Fibroblast of skin of abdomen (primary cell): ENCODE results near the gene PID1.
A peak's percentile ranks its signal among the peaks of the same experiment; 100 is the strongest.

Experiments
- DNase-seq: peaks from one replicate; pipeline ENCODE4 v3.0.0-alpha.2; 2013

The PID1 gene

DNA sequence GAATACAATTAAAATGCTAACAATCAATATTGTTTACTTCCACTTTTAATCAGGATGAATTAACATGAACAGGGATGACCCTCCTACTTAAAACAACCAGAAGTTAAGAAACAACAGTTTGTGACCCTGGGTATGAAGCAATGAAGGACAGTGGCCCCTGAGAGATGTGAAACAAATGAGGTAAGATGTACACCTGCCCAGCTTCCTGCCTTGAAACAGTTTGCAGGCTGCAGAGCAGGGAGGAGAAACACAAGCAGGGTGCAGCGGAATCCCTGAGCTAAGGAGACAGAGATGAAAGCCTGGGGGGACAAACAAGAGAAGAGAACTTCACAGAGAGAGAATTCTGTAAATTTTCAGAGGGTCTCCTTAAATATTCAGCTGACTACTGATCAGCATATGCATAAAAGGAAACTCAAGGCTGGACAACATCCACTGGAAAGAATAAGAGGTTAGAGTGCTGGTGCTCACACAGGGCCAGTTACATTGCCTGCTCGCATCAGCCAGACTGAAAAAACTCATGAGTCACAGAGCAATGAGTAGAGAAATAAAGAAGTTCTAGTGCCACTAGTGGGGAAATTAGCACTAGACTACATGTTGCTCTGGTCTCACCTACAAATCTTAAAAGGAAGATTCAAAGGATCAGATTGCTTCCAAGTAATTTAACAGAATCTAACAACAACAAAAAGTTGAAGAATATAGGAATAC, 106.4 kb downstream of the PID1 start:
- DNase-seq: peak; percentile 1

- DNase-seq: no peak
Observed at GRCh38 chr2:229163893-229164292, 107.2 kb downstream of the PID1 start.

DNA sequence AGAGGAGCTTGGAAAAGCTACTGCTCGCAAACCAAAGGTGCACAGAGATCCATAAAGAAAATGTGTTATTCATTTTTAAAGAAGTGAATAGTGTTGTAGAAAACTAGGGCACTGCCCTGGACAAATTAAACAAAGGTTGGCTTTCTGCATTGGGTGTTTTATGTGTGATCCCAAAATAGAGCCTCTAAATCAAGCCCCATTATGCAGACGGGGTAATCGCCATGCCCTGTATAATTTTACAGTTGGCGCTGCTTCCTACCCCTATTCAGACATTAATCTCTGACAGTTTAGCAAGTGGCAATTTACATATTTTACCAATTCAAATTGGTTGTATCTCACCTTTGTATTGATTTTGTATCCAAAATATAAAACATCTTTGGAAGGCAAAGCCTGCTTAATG, 109.1 kb downstream of the PID1 start:
- no peak for DNase-seq

- DNase-seq: no peak
Observed at GRCh38 chr2:229160984-229161383, 110.1 kb downstream of the PID1 start.

DNA sequence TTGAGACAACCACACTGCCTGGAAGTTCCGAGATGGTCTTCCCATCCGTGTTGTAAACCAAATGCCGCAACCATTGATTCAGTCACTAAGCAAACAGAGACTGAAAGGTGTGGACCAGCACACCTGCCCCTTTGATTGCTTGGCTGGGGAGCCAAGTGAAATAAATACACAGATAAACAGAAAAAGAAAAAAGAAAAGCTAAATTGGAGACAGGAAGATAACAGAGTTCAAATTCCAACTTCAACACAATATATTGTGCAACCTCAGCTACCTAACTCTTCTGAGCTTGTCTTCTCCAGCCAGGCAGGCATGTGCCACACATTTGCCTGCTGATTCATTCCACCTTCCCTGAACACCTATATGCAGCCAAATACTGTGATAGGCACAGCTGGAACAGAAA, 110.9 kb downstream of the PID1 start:
- no peak for DNase-seq

DNA sequence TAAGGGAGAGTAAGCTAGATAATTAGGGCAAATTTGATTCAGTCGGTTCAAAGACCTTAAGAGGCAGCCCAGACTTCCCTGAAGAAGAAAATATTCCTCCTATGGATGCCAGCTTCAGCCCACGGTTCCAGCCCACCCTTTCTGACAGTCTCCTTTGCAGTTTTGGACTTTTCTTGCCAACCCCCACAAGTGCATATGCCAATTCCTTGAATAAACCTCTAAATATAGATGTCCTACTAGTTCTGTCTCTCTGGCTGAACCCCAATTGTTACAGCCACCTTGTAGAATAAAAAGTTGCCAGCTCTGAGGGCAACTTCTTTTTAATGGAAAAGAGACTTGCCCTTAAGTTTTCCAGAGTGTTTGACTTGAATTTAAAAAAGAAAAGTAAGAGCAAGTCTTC, 111.7 kb downstream of the PID1 start:
- DNase-seq: no peak

GRCh38 chr2:229154381-229154780, 116.7 kb downstream of the PID1 start:
- peak; percentile 85 for DNase-seq

- peak; percentile 10 for DNase-seq
Observed at GRCh38 chr2:229153951-229154350, 117.1 kb downstream of the PID1 start.

GRCh38 chr2:229153267-229153666, 117.8 kb downstream of the PID1 start:
- DNase-seq: no peak

GRCh38 chr2:229152674-229153073, 118.4 kb downstream of the PID1 start:
- no peak for DNase-seq

DNA sequence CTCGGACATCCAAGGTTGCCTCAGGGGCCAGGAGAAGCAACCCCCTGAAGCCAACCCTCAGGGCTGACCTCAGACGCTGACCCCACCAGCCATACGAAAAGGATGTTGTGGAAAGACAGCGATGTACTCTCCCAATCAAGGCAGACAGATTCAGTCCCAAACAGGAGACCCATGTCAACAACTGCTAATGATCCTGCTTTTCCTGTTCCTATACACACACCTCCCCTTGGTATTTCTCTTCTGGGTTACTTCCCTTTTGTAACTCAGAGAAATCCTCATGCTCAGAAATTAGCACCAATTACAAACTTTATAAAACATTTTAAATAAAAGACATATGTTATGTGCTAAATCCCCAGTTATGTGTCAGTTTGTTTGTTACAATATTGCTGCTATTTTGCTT, 120.8 kb downstream of the PID1 start:
- DNase-seq: no peak

DNA sequence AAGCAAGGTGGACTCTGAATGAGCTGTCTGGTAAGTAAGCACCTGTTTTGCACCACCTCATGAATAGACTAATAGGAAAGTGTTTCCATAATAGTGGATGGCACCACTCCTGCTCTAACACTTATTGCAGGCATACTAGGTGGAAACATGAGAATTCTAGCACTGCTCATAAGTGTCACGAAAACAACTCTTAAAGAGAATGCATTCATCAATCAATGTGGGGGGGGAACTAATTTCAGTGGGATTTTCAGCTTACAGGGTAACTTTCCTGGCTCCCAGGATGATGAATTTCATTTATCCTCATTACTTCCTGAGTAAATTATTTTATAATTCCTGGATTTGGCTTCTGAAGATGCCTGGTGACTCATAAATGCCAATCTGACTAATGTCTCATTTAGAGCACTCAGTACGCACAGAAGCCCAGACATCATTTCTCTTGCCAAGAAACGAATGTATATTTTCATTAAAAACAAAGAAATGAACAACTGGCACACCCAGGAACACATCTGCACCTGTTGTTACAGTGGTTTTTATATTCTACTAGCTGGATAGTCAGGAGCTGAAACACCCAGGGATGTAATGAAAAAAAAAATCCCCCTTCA, 129.6 kb downstream of the PID1 start:
- peak; percentile 59 for DNase-seq

GRCh38 chr2:229137639-229138038, 133.4 kb downstream of the PID1 start:
- DNase-seq: no peak

GRCh38 chr2:229137066-229137465, 134.0 kb downstream of the PID1 start:
- DNase-seq: no peak

DNA sequence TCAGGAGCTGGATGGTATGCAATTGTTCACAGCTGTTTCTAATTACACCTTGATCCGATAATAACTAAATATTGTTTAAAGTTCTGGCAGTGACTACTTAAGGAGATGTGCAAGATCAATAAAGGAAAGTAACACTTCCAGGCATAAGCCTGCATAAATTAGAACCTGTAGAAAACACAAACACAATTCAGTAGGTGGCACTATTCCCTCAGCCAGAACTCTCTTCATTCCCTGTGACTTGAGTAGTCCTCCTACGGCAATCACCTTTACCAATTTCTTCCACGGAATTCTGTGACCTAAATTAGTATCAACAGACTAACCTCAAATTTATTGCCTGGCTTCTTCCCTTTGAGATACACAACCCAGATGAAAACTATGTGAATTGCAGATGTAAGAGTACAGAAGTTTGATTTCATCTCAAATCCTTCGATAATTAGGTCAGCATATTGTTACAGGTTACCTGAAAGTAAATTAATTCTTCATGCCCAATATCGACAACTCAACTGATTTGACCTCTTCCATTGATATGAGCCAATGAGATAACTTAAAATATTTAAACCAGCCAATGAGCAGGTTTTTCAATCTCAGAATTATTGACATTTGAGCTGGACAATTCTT, 137.8 kb downstream of the PID1 start:
- peak; percentile 33 for DNase-seq

- no peak for DNase-seq
Observed at GRCh38 chr2:229132236-229132635, 138.9 kb downstream of the PID1 start.

DNA sequence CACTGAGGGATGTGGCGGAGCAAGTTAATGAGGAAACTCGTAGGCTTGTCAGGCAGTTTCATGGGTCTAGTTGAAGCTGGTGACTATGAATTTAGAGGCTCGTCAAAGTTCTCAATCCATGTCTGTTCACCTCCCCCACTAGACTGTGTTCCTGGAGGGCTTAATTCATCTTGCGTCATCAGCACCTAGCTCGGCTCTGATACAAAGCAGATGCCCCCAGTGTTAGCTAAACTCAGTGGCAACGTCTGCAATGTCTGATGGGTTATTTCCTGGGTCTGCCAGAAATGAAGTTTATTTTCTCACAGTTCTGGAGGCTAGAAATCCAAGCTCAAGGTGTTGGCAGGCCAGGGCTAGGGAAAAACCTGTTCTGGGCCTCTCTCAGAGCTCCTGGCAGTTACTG, 140.6 kb downstream of the PID1 start:
- DNase-seq: peak; percentile 22

- no peak for DNase-seq
Observed at GRCh38 chr2:229129738-229130371, 141.2 kb downstream of the PID1 start.

DNA sequence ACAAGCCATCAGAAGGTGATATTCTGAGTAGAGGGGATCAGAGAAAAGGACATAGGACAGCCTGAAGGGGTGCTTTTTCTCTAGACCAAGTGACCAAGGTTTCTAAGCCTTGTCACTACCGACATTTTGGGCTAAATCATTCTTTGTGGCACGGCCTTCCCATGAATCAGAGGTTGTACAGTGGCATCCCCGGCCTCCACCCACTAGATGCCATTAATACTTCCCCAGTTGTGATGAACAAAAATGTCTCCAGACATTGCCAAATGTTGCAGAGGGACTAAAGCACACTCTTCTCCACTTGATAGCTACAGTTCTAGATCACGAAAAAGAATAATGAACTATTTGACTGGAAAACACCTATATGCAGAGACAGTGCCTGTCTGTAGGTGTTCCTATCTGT, 143.6 kb downstream of the PID1 start:
- DNase-seq: no peak

GRCh38 chr2:229126066-229126465, 145.0 kb downstream of the PID1 start:
- no peak for DNase-seq

DNA sequence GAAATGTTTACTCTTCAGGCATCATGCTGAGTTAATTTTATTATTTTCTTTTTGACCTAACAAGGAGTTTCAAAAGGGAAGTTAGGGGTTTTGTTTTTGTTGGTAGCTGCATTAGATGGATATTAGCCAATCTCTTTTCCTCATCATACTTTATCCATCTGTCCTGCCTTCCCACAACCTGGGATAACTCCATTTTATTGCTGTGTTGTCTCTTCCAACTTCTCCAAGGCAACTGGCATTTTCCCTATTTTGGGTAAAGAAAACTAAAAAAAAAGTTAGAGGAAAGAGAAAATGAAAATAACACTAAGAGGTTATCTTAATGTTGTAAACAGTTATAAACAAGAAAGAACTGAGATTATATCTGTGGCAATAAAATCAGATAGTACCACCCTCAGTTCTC, 147.0 kb downstream of the PID1 start:
- no peak for DNase-seq

DNA sequence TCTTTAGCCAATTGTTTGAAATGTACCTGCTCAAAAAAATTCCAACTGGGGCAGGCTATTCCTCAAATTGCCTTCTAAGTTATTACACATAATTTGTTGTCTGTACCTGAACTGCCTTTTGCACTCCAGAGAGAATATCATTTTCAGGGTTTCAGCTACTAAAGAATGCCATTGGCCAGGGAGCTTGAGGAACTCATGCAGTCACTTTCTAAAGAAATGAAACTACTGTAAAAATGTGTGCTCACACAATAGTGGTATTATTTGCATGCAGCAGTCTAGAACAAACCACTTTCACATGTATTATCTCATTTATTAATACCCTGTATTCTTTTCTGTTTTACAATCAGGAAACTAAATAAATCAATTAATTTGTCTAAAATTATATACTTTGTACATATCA, 152.2 kb downstream of the PID1 start:
- DNase-seq: no peak

DNA sequence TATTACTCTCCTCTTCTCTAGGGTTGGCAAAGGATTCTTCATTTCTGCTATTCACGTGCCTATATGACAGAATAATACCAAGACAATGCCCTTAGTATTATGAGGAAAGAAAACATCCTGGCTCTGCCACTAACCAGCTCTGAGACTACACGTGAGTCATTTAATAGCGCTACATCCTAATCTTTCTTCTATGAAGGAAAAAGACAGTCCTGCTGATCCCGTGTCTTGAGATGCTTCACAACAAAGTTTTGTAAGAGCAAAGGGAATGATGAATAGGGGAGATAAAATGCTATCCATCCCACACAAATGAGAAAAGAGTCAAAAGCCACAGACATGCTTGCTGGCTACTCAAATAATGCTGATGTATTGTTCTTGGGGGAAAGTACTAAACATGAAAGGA, 152.8 kb downstream of the PID1 start:
- DNase-seq: peak; percentile 17

DNA sequence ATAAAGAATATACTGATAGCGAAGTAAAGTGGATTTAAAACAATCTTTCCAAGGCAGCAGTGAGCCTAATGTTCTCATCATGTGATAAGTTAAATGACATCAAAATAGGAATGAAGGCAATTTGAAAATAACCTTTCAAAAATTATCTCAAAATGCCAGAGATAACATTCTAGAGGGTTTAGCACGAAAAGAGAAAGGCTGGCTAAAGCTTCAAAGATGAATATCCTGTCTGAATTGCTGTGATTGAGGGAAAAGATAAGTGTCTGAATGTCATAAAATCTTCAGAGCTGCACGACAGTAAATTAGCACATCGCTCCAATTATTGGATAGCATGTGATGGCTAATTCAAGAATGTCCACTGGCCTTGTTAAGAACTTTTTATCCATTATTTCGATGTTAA, 159.3 kb downstream of the PID1 start:
- DNase-seq: no peak
